GM23338 (cell line): ENCODE data around the gene ESR1. TPM values are rescaled to one million over a fixed set of nuclear protein-coding genes. Genes with fewer than 3 reads are reported as not detected.

Experiments used
- ATAC-seq: fragments of 200-7000 bp; cut with Tn5 transposase; 3 replicates; pipeline ENCODE4 v1.9.1; 2020
- DNase-seq: peaks from one replicate; pipeline ENCODE4 v3.0.0-alpha.2; 2015; ENCODE audit warnings: low spot score
- H2AFZ ChIP-seq: fragments of 200-600 bp; sonication (generic); 2 replicates; pipeline ENCODE4 v1.8.0; 2016; ENCODE audit warnings: antibody characterized with exemption, mild to moderate bottlenecking, moderate library complexity
- H3F3A ChIP-seq: fragments of 200-600 bp; sonication (generic); replicated peaks from 2 replicates; pipeline ENCODE4 v1.8.0; 2017; ENCODE audit warnings: antibody characterized with exemption, mixed run types, low read depth
- H3K27ac ChIP-seq: fragments of 200-600 bp; sonication (generic); 2 replicates; pipeline ENCODE4 v1.6.1; 2016; ENCODE audit warnings: low read depth
- H3K27me3 ChIP-seq: fragments of 200-600 bp; sonication (generic); 2 replicates; pipeline ENCODE4 v1.8.0; 2016; ENCODE audit warnings: mild to moderate bottlenecking, mixed run types, moderate library complexity; ENCODE audit not compliant: insufficient read depth
- H3K36me3 ChIP-seq: fragments of 200-600 bp; sonication (generic); 2 replicates; pipeline ENCODE4 v1.8.0; 2016; ENCODE audit warnings: mild to moderate bottlenecking; ENCODE audit not compliant: insufficient read depth
- H3K4me1 ChIP-seq: fragments of 200-600 bp; sonication (generic); 2 replicates; pipeline ENCODE4 v1.8.0; 2016; ENCODE audit warnings: mild to moderate bottlenecking, moderate library complexity; ENCODE audit not compliant: insufficient read depth
- H3K4me2 ChIP-seq: fragments of 200-600 bp; sonication (generic); 2 replicates; pipeline ENCODE4 v1.7.1; 2017; ENCODE audit warnings: mixed run types
- H3K4me3 ChIP-seq: fragments of 200-600 bp; sonication (generic); 2 replicates; pipeline ENCODE4 v1.6.1; 2016; ENCODE audit warnings: mixed run types
- H3K79me2 ChIP-seq: fragments of 200-600 bp; sonication (generic); replicated peaks from 2 replicates; pipeline ENCODE4 v1.8.0; 2017; ENCODE audit warnings: mild to moderate bottlenecking; ENCODE audit not compliant: insufficient read depth
- H3K9me2 ChIP-seq: fragments of 200-600 bp; sonication (generic); 2 replicates; pipeline ENCODE4 v1.8.0; 2017; ENCODE audit not compliant: insufficient read depth
- H4K20me1 ChIP-seq: fragments of 200-600 bp; sonication (generic); replicated peaks from 2 replicates; pipeline ENCODE4 v1.8.0; 2017; ENCODE audit warnings: mild to moderate bottlenecking; ENCODE audit not compliant: insufficient read depth
- H3K27ac Mint-ChIP-seq: 2 replicates; pipeline ENCODE4 v1.8.0; 2020; ENCODE audit warnings: inconsistent platforms, mild to moderate bottlenecking, moderate library complexity, mixed read lengths
- H3K27me3 Mint-ChIP-seq: 3 replicates; pipeline ENCODE4 v1.8.0; 2022; ENCODE audit warnings: low read depth, mild to moderate bottlenecking, moderate library complexity, mixed read lengths, inconsistent platforms; ENCODE audit not compliant: insufficient read depth, poor library complexity
- H3K36me3 Mint-ChIP-seq: 3 replicates; pipeline ENCODE4 v1.8.0; 2021; ENCODE audit warnings: low read depth, mild to moderate bottlenecking, inconsistent platforms, moderate library complexity, mixed read lengths
- H3K4me1 Mint-ChIP-seq: 3 replicates; pipeline ENCODE4 v1.8.0; 2020; ENCODE audit warnings: mild to moderate bottlenecking, inconsistent platforms, mixed read lengths
- H3K4me3 Mint-ChIP-seq: 3 replicates; pipeline ENCODE4 v1.8.0; 2021; ENCODE audit warnings: moderate library complexity, mild to moderate bottlenecking, inconsistent platforms, mixed read lengths
- H3K9me3 Mint-ChIP-seq: 3 replicates; pipeline ENCODE4 v1.8.0; 2020; ENCODE audit warnings: moderate library complexity, mild to moderate bottlenecking, inconsistent platforms, mixed read lengths
- CREB1 ChIP-seq: fragments of 250-450 bp; sonication (Bioruptor Pico); IDR thresholded peaks from 2 replicates; pipeline ENCODE4 v1.5.0; 2020; ENCODE audit warnings: low read depth, mild to moderate bottlenecking, moderate library complexity
- ETS1 ChIP-seq: IDR thresholded peaks from 2 replicates; pipeline ENCODE4 v1.6.1; 2016; ENCODE audit warnings: antibody characterized with exemption
- EZH2phosphoT487 ChIP-seq: fragments of 200-600 bp; sonication (generic); IDR thresholded peaks from one replicate; pipeline ENCODE4 v1.8.1; 2018; ENCODE audit warnings: antibody characterized with exemption; ENCODE audit not compliant: unreplicated experiment
- JUNB ChIP-seq: IDR thresholded peaks from one replicate; pipeline ENCODE4 v1.6.1; 2016; ENCODE audit warnings: antibody characterized with exemption; ENCODE audit not compliant: unreplicated experiment
- NANOG ChIP-seq: IDR thresholded peaks from 2 replicates; pipeline ENCODE4 v1.6.1; 2016; ENCODE audit warnings: antibody characterized with exemption, borderline replicate concordance
- POLR2AphosphoS5 ChIP-seq: IDR thresholded peaks from 2 replicates; pipeline ENCODE4 v1.6.1; 2016; ENCODE audit warnings: antibody characterized with exemption, low read depth
- ZNF331 ChIP-seq: fragments of 250-450 bp; sonication (Bioruptor Pico); IDR thresholded peaks from 2 replicates; pipeline ENCODE4 v1.5.0; 2020; ENCODE audit warnings: low read depth, mild to moderate bottlenecking, moderate library complexity
- ZNF462 ChIP-seq: fragments of 250-450 bp; sonication (Bioruptor Pico); IDR thresholded peaks from 2 replicates; pipeline ENCODE4 v1.5.0; 2020; ENCODE audit warnings: mild to moderate bottlenecking, moderate library complexity
- polyA plus RNA-seq: library from polyadenylated mRNA; unstranded; fragments of >200 nt; fragmentation: Nextera tagmentation; extraction: Ambion mirVana; gene quantifications from 2 replicates; pipeline ENCODE4 v1.2.1, GENCODE V29; 2016
- total RNA-seq: library from RNA; depleted of rRNA; stranded (reverse); fragments of >200 nt; shearing (Covaris generic); gene quantifications from 2 replicates; pipeline ENCODE4 v1.2.3, GENCODE V29; 2014

Gene ESR1
- total and polyA plus RNA-seq, 2 experiments from 2014 or later = 0.94 TPM; not detected in 1

- no peak for TF ChIP-seq ZNF462 (CRISPR knock-in tag)
- TF ChIP-seq CREB1 (CRISPR knock-in tag) = no peak
These were observed 10.5 kb upstream of the ESR1 start (continued) for GRCh38 chr6:151796842-151797530.

- Mint-ChIP-seq H3K27me3 (peaks cover 27% of the 10 kb centered on the region), H3K27ac (no peak overlapping the region; the same call in 1 of the 2 replicates), H3K36me3 (no peaks in the 10 kb centered on the region), H3K4me3 (no peak overlapping the region), H3K4me1 (peaks cover 16% of the 10 kb centered on the region), H3K9me3 (no peaks in the 10 kb centered on the region; the same call in 2 of the 3 replicates)
- peaks cover 6% of the 10 kb centered on the region for H3K4me1 ChIP-seq
- H3K36me3 ChIP-seq = no peaks in the 10 kb centered on the region
- no peaks in the 10 kb centered on the region for H3F3A ChIP-seq
- H3K4me3 ChIP-seq = no peak overlapping the region
- no peak for ATAC-seq
- H3K27me3 ChIP-seq = peaks cover 35% of the 10 kb centered on the region
- H3K79me2 ChIP-seq = no peaks in the 10 kb centered on the region
- no peak overlapping the region for H3K27ac ChIP-seq
- DNase-seq = no peak
- no peak overlapping the region for H2AFZ ChIP-seq
- no peak overlapping the region for H3K4me2 ChIP-seq
- H3K9me2 ChIP-seq = 0 out of 2 replicates have a peak, but pooled peaks cover 4% of the 10 kb centered on the region
- H4K20me1 ChIP-seq = 0 out of 2 replicates have a peak, but pooled peaks cover 3% of the 10 kb centered on the region
- TF ChIP-seq ZNF462 (CRISPR knock-in tag) = no peak
- TF ChIP-seq POLR2AphosphoS5 = no peak
- TF ChIP-seq NANOG = no peak
- TF ChIP-seq JUNB = no peak
- no peak for TF ChIP-seq ETS1
- TF ChIP-seq EZH2phosphoT487 = no peak
- no peak for TF ChIP-seq ZNF331 (CRISPR knock-in tag)
These were observed 3.7 kb upstream of the ESR1 start for GRCh38 chr6:151803743-151804142.
